Activated CD4-positive, CD25-positive, alpha-beta regulatory T cell (primary cell): Measurements from ENCODE around the gene FAM227B.
"Not testable (repeated sequence)": the region's sequence is repeated elsewhere in the genome, so short reads cannot be mapped to it uniquely, and the experiment has no call there.

Experiments used
- DNase-seq, 4 experiments: peaks; one replicate each; lab custom pipeline; 2025; lab: John Stamatoyannopoulos, UW

Gene FAM227B

DNA sequence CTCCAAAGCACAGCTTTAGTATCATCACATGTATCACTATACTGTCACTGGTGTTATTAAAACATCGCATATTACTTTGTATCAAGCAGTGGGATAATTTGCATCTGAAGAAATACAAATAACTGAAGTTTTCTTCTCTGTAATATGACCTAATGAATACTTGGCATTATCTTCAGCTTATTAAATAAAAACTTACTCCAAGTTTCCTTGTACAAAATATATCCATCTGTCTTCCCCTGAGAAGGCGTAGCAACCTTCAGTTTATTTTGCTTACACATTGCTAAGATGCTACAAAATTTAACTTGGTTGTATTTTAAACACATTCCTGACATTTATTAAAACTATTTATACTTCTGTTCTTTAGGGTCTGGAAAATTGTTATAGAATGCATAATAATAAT lies 183.9 kb downstream of the FAM227B start:
- DNase-seq, result no peak

- DNase-seq, result no peak
Observed at GRCh38 chr15:49435174-49435573, 185.4 kb downstream of the FAM227B start.

GRCh38 chr15:49430046-49430445 lies 190.6 kb downstream of the FAM227B start:
- DNase-seq, result no peak

- no peak for DNase-seq
Observed at GRCh38 chr15:49428409-49429095, 192.1 kb downstream of the FAM227B start.

DNA sequence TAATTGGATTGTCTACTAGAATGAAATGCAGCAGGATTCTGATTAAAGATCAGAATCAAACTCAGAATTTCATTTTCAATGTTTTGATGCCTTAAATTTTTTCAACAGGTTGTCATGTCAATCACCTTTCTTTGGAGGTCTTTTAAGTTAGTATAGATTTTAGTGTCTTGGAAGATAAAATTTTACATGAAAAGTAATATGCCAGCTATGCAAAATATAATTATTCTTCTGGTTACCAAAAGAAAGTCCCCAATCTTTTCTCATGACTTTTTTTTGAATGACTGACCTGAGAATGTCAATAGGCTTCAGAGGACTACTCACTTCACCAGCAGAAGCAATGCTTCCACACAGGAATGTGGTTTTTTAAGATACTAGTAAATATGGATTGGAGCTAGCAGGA lies 193.2 kb downstream of the FAM227B start:
- no peak for DNase-seq

DNA sequence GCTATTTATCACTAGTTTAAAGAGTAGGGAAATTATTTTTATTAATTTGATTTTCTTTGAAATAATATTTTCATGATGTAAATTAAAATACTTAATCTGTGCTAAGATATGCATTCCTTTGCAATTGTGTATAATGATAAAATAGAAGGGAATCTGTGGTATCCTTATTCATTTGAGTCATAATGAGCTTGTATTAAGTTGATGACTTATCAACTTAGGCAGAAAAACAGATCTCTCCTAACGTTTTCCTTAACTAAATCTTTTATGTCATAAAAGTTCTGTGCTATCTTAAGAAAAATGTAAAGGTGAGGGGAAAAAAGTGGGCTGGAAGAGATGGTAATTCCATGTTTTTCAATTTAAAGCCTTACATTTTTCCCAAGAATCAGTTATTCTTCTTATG lies 195.7 kb downstream of the FAM227B start:
- no peak for DNase-seq

GRCh38 chr15:49423901-49424550 lies 196.6 kb downstream of the FAM227B start:
- DNase-seq, result no peak

GRCh38 chr15:49423021-49423420 lies 197.6 kb downstream of the FAM227B start, which contains the start of gene FGF7:
Gene FGF7 (plus strand): TSS chr15:49423242. CDS start chr15:49424298, 1,056 bp downstream.
- no peak for DNase-seq

DNA sequence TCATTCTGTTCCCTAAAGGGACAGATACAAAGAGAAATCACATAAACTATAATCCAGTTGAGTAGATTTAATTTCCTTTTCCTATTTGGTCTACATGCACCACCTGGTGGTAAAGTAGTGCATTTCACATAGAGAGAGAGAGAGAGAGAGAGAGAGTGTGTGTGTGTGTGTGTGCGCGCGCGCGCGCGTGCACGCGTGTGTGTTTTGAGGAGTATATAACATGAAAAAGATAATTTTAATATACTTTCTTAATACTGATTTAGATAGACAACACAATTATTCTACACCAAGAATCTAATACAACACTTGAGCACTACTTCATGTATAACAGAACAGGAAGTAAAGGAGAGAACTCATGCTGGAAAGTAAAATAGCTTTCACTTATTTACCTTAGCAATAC lies 198.6 kb downstream of the FAM227B start:
- no peak for DNase-seq

DNA sequence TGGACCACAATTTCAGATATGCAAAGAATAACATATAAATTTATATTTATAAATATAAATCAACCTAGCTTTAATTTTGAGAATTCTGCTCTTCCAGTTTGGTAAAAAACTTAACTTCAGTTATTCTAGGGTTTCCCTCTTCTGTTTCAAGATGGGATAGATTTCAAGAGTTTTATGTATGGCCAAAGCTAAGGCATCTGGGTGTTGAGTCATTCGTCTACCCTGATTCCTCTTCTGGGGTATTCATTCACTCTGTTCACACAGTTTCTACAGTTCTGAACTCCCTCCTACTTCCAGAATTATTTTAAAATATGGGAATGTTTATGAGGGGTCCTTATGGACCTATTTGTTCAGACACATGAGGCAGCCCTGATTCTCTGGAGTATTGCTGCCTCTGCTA lies 201.8 kb downstream of the FAM227B start:
- no peak for DNase-seq

DNA sequence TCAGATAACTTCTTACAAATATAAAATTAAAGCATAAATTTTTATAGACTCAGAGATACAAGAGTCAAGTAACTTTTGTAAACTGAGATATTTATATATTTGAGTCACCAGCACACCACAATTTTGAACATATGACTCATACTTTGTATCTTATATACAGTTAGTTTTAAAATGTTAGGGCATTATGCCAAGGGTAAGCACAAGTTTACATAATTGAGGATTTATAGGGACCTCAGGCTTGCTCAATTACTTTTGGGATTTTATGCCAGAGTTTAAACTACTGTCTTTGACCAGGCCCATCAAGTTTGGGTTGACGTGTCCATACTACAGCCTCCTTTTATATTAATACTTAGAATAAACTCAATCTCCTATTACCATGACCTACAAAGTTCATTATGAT lies 205.0 kb downstream of the FAM227B start:
- DNase-seq, result no peak

DNA sequence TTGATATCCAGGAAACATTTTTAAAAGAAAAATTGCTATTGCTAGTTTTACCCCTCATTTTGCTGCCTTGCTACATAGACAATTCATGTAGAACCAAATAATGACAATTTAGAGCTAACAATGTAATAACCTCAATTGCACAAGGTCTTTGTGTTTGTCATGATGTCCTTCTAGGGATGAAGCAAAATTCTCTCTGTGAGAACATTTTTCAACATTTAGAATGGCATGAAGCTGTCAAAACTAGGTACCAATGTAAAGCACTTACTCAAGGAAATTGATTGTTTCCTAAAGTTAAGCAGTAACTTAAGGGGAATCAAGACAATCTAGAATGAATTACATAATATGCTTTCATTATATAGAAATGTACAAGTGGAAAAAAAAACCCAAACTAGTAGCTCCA lies 205.5 kb downstream of the FAM227B start:
- DNase-seq, result no peak

GRCh38 chr15:49412797-49413196 lies 207.8 kb downstream of the FAM227B start:
- no peak for DNase-seq

DNA sequence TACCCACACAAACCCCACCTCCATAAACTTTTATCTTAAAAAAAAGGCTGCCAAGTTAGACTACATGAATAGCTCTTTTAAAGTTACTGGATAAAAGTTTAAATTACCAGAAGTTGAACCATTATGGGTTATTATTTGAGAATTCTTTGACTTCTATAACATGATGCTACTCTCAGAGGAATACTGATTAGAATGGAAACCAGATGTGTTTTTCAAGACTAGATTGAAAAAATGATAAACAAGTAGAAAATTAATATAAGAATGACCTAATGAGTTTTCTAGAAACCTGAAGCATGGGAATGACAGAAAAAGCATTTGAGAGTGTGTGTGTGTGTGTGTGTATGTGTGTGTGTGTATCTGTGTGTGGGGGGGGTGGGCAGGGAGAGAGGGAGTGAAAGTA lies 210.0 kb downstream of the FAM227B start:
- no peak for DNase-seq

DNA sequence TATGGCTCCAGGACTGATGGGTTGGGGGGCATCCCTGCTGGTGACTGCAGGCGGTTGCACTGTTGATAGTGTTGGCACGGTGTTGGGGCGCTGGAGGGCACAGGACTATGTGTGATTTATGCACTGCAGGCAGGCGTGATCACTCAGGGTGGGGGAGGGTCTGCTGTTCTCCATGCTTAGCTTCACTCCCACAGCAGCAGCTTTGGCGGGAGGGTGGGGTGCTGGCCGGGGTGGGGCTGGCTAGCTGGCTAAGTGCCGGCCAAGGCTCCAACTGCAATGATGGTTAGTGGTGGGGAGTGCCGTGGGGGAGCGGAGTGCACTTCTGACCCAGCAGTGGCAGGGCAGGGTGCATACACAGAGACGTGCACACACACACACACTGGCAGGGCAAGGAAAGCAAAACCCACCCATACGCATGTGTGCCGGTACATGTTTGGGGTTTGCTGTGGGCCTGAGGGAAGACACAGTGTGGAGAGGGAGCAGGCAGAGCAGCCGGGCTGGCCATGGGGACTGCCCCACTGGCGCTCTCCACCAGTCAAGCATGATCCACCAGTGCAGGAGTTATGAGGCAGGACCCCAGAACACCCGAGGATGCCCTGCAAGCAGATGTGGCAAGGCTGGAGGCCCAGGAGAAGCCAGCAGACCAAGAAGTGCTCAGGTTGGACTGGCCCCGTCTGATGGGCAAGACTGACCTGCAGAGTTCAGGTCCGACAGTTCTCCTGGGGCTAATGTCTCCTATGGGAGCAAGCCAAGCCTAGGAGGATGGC lies 214.1 kb downstream of the FAM227B start:
- no peak for DNase-seq

GRCh38 chr15:49402515-49403296 lies 217.9 kb downstream of the FAM227B start:
- DNase-seq, result not testable (repeated sequence)

DNA sequence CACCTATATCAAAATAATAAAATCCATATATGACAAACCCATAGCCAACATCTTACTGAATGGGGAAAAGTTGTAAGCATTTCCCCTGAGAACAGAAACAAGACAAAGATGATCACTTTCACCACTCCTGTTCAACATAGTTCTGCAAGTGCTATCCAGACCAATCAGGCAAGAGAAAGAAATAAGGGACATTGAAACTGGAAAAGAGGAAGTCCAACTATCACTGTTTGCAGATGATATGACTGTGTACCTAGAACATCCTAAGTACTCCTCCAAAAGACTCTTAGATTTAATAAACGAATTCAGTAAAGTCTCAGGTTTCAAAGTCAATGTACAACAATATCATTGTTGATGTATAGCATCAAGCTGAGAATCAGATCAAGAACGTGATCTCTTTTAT lies 233.1 kb downstream of the FAM227B start:
- no peak for DNase-seq

GRCh38 chr15:49383266-49383665 lies 237.4 kb downstream of the FAM227B start:
- DNase-seq, result no peak

- no peak for DNase-seq
Observed at GRCh38 chr15:49382394-49382793, 238.2 kb downstream of the FAM227B start.

DNA sequence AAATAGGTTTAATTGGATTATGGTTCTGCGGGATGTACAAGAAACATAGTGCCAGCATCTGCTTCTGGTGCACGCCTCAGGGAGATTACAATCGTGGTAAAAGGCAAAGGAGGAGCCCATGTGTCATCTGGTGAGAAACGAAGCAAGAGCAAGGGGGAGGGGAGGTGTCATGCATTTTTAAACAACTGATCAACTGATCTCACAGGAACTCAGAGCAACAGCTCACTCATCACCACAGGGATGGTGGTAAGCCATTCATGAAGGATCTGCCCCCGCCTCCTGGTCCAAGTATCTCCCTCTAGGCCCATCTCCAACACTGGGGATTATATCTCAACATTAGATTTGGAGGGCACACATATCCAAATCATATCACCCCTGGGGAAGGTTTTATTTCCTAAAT lies 239.7 kb downstream of the FAM227B start:
- no peak for DNase-seq

GRCh38 chr15:49379996-49380395 lies 240.6 kb downstream of the FAM227B start:
- no peak for DNase-seq

DNA sequence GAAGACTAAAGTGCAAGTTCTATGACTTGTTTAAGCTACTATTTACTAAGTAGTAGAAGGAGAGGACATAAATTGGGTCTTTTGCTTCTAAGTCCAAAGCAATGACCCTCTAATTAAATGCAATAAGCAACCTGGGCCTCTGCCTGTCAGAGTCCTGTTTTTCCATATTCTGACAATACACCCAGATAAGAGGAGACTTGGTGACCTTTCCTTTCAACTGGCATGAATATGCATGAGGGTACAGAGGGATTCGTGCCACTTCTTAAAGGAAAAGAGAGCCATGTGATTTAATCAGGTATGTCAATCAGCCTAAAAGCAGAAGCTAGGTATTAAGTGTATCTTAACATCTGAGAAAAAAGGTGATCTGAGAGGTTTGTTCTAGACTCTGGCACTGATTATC lies 248.3 kb downstream of the FAM227B start:
- no peak for DNase-seq
